K562 (cell line): Measurements from ENCODE around the gene ACACB. TPM values are rescaled to one million over a fixed set of nuclear protein-coding genes. Genes with fewer than 3 reads are reported as not detected.

Experiments
- BRD9 ChIP-seq: fragments of 450-650 bp; IDR thresholded peaks from 2 replicates; pipeline ENCODE4 v1.6.1; 2018; ENCODE audit warnings: low read depth; ENCODE audit not compliant: partially characterized antibody
- EWSR1 ChIP-seq: fragments of 450-650 bp; IDR thresholded peaks from 2 replicates; pipeline ENCODE4 v1.6.1; 2018; ENCODE audit warnings: borderline replicate concordance, mild to moderate bottlenecking, low read depth, moderate library complexity; ENCODE audit not compliant: partially characterized antibody
- EZH2 ChIP-seq: IDR thresholded peaks from 2 replicates; pipeline ENCODE4 v1.6.1; 2012; ENCODE audit warnings: low read depth, mild to moderate bottlenecking, inconsistent platforms, low read length, borderline replicate concordance
- HDAC2 ChIP-seq: fragments of 450-650 bp; IDR thresholded peaks from 2 replicates; pipeline ENCODE4 v1.6.1; 2016; ENCODE audit warnings: mild to moderate bottlenecking
- HNRNPL ChIP-seq: fragments of 200-400 bp; formaldehyde crosslinking; IDR thresholded peaks from 2 replicates; pipeline ENCODE4 v1.6.1; 2017; ENCODE audit warnings: low read depth, mild to moderate bottlenecking, low read length
- KDM5B ChIP-seq: fragments of 200-600 bp; sonication (generic); IDR thresholded peaks from 2 replicates; pipeline ENCODE4 v1.6.1; 2012; ENCODE audit warnings: low read depth, mild to moderate bottlenecking, moderate library complexity, low read length, control low read depth, inconsistent platforms; ENCODE audit not compliant: insufficient replicate concordance
- KHSRP ChIP-seq: fragments of 450-650 bp; IDR thresholded peaks from 2 replicates; pipeline ENCODE4 v1.6.1; 2017
- NCOA6 ChIP-seq: fragments of 450-650 bp; IDR thresholded peaks from 2 replicates; pipeline ENCODE4 v1.6.1; 2017; ENCODE audit warnings: mild to moderate bottlenecking
- NEUROD1 ChIP-seq: fragments of 150-350 bp; IDR thresholded peaks from 2 replicates; pipeline ENCODE4 v1.6.1; 2014; ENCODE audit warnings: borderline replicate concordance, low read length, low read depth; ENCODE audit not compliant: partially characterized antibody
- PRPF4 ChIP-seq: fragments of 200-400 bp; formaldehyde crosslinking; IDR thresholded peaks from one replicate; pipeline ENCODE4 v1.6.1; 2017; ENCODE audit warnings: low read length, low read depth, mild to moderate bottlenecking; ENCODE audit not compliant: insufficient read depth, poor library complexity, severe bottlenecking
- SAFB2 ChIP-seq: fragments of 200-400 bp; formaldehyde crosslinking; IDR thresholded peaks from 2 replicates; pipeline ENCODE4 v1.6.1; 2018; ENCODE audit warnings: borderline replicate concordance, low read length, low read depth, moderate library complexity; ENCODE audit not compliant: severe bottlenecking
- SIN3B ChIP-seq: fragments of 450-650 bp; IDR thresholded peaks from 2 replicates; pipeline ENCODE4 v1.6.1; 2017; ENCODE audit warnings: low read depth, mild to moderate bottlenecking, moderate library complexity
- SMARCB1 ChIP-seq: IDR thresholded peaks from 2 replicates; pipeline ENCODE4 v1.6.1; 2011; ENCODE audit warnings: improper control_type of control experiment, low read depth; ENCODE audit not compliant: insufficient read length
- TCF15 ChIP-seq: fragments of 250-450 bp; sonication (Bioruptor Pico); IDR thresholded peaks from 2 replicates; pipeline ENCODE4 v1.8.0; 2022; ENCODE audit warnings: moderate library complexity, mild to moderate bottlenecking, inconsistent platforms
- TEAD1 ChIP-seq, 2 experiments: fragments of 450-650 bp in 1 of 2; sonication (generic) in 1 of 2; formaldehyde crosslinking; IDR thresholded peaks; 2 replicates each; pipeline versions ENCODE4 v1.4.0 to v1.8.0; 2020 to 2022; ENCODE audit warnings: mild to moderate bottlenecking in 2 of 2, missing genetic modification reagents in 1 of 2
- TEAD4 ChIP-seq, 2 experiments: sonication (generic) in 1 of 2; formaldehyde crosslinking in 1 of 2; IDR thresholded peaks; 2 replicates each; pipeline versions ENCODE4 v1.6.1 to v1.8.0; 2012 to 2022; ENCODE audit warnings: borderline replicate concordance in 1 of 2, inconsistent platforms in 1 of 2, low read length in 1 of 2, mild to moderate bottlenecking in 1 of 2, missing genetic modification reagents in 1 of 2
- TFAM ChIP-seq: fragments of 250-450 bp; sonication (Bioruptor Pico); conservative IDR thresholded peaks from 2 replicates; pipeline ENCODE4 v1.5.0; 2021; ENCODE audit warnings: mild to moderate bottlenecking, moderate library complexity
- UBTF ChIP-seq, 2 experiments: IDR thresholded peaks; 2 replicates each; pipeline ENCODE4 v1.6.1; 2012; ENCODE audit warnings: improper control_type of control experiment in 2 of 2, low read depth in 2 of 2, low read length in 2 of 2, borderline replicate concordance in 1 of 2
- ZNF140 ChIP-seq: fragments of 250-450 bp; sonication (Bioruptor Pico); IDR thresholded peaks from 2 replicates; pipeline ENCODE4 v1.8.0; 2021; ENCODE audit warnings: moderate library complexity, mild to moderate bottlenecking, inconsistent platforms
- ZNF24 ChIP-seq: fragments of 450-650 bp; IDR thresholded peaks from 2 replicates; pipeline ENCODE4 v1.6.1; 2016
- ZNF444 ChIP-seq: fragments of 250-450 bp; sonication (Bioruptor Pico); IDR thresholded peaks from 2 replicates; pipeline ENCODE4 v1.4.0; 2020; ENCODE audit warnings: mild to moderate bottlenecking, moderate library complexity
- ZNF76 ChIP-seq: fragments of 250-450 bp; sonication (Bioruptor Pico); IDR thresholded peaks from 2 replicates; pipeline ENCODE4 v1.4.0; 2020; ENCODE audit warnings: mild to moderate bottlenecking, moderate library complexity, borderline replicate concordance
- polyA plus RNA-seq, 8 experiments: library from polyadenylated mRNA; depleted of rRNA in 4 of 8; stranded (reverse) in 5 of 8; unstranded in 3 of 8; fragments of >200 nt; fragmentation: Nextera tagmentation in 2 of 8; fragmentation: Illumina TruSeq in 1 of 8; extraction: Ambion mirVana in 2 of 8; extraction: Trizol in 1 of 8; gene quantifications; 2 replicates each; pipeline versions ENCODE4 v1.2.1 to v1.2.3, GENCODE V29; 2011 to 2014; ENCODE audit warnings: inconsistent platforms in 1 of 8, missing spikeins in 1 of 8
- total RNA-seq, 7 experiments: library from RNA; depleted of rRNA in 6 of 7; stranded (reverse); fragments of >200 nt in 6 of 7; fragmentation: Illumina TruSeq in 2 of 7; extraction: Trizol in 2 of 7; gene quantifications; 2 replicates each; pipeline versions ENCODE4 v1.2.1 to v1.2.3, GENCODE V29; 2011 to 2021; ENCODE audit warnings: low replicate concordance in 1 of 7
- TF ChIP-seq, protein P1 (sequence below): fragments of 450-650 bp; formaldehyde crosslinking; IDR thresholded peaks from 2 replicates; pipeline ENCODE4 v1.4.0; 2020; ENCODE audit warnings: mild to moderate bottlenecking, moderate library complexity

Gene ACACB
- total and polyA plus RNA-seq, 9 of the 15 experiments (the other 6 are each of a cell fraction or from before 2014, with no cell fraction given): 0.10 to 2.5 (median 0.83) TPM

DNA sequence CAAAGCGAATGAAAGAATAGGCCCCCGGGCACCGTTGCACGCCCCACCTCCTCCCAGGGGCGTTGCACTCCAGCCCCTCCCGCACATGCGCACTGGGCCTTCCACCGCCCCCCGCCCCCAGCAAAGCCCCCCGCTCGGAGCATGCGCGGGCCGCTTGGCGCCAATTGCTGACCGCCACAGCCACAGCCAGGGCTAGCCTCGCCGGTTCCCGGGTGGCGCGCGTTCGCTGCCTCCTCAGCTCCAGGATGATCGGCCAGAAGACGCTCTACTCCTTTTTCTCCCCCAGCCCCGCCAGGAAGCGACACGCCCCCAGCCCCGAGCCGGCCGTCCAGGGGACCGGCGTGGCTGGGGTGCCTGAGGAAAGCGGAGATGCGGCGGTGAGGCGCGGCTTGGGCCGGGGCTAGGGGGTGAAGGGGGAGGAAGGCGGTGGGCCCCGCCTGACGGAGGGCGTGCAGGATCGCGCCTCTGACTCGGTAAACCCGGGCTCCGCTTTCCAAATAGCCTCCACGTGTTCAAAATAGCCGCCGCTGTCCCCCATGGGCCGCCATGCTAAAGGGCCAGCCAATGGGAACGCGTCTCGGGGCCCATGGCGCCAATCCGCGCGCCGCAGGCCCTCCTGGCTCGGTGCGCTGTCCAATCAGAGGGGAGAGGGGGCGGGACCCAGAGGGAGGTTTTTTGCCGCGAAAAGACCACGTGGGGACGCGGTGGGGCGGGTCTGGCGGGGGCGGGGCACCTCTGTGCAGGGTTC lies 18.8 kb upstream of the ACACB start, which contains the start of gene UNG (continued):
- TF ChIP-seq SAFB2 (no peak), SMARCB1 (no peak), HDAC2 (peak; percentile 95), KHSRP (no peak), BRD9 (no peak), EZH2 (no peak), KDM5B (peak; percentile 52), NEUROD1 (peak; percentile 98), TFAM (no peak), ZNF76 (CRISPR knock-in tag) (no peak), ZNF24 (no peak), TEAD4 (IDR thresholded peaks at IDR 0.05; ENCODE audit: low read length) (no peak), TEAD4 (CRISPR knock-in tag; IDR thresholded peaks at IDR 0.05; ENCODE audit: borderline replicate concordance) (no peak), ZNF140 (CRISPR knock-in tag) (no peak), SIN3B (peak; percentile 67), EWSR1 (no peak), ZNF444 (CRISPR knock-in tag) (no peak), TEAD1 (CRISPR knock-in tag; IDR thresholded peaks at IDR 0.05) (peak in 1 of 2 experiments; percentile 72; a peak in 1 of 4 replicates), HNRNPL (no peak), UBTF (IDR thresholded peaks at IDR 0.05; ENCODE audit: borderline replicate concordance in 1 of 2, low read depth in 2 of 2, low read length in 2 of 2) (no peak), NCOA6 (no peak), PRPF4 (no peak), TCF15 (CRISPR knock-in tag) (no peak)
- TF ChIP-seq, protein P1, sequence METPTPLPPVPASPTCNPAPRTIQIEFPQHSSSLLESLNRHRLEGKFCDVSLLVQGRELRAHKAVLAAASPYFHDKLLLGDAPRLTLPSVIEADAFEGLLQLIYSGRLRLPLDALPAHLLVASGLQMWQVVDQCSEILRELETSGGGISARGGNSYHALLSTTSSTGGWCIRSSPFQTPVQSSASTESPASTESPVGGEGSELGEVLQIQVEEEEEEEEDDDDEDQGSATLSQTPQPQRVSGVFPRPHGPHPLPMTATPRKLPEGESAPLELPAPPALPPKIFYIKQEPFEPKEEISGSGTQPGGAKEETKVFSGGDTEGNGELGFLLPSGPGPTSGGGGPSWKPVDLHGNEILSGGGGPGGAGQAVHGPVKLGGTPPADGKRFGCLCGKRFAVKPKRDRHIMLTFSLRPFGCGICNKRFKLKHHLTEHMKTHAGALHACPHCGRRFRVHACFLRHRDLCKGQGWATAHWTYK (CRISPR knock-in tag): no peak
